GM12864 (cell line): Measurements from ENCODE around the gene CYP3A7.
"Not testable (repeated sequence)": the region's sequence is repeated elsewhere in the genome, so short reads cannot be mapped to it uniquely, and the experiment has no call there.

Experiments used
- DNase-seq: peaks from one replicate; pipeline ENCODE4 v3.0.0-alpha.2; 2011; ENCODE audit warnings: low read depth
- H3K4me3 ChIP-seq: 2 replicates; pipeline ENCODE4 v1.5.1; 2011; ENCODE audit warnings: mild to moderate bottlenecking, low read depth, low read length, control low read depth
- TF ChIP-seq, protein P1 (sequence below): IDR thresholded peaks from 2 replicates; pipeline ENCODE4 v1.5.1; 2011; ENCODE audit warnings: low read depth, mild to moderate bottlenecking, moderate library complexity, low read length, control low read depth, inconsistent platforms; ENCODE audit errors: missing control alignments

Gene CYP3A7

DNA sequence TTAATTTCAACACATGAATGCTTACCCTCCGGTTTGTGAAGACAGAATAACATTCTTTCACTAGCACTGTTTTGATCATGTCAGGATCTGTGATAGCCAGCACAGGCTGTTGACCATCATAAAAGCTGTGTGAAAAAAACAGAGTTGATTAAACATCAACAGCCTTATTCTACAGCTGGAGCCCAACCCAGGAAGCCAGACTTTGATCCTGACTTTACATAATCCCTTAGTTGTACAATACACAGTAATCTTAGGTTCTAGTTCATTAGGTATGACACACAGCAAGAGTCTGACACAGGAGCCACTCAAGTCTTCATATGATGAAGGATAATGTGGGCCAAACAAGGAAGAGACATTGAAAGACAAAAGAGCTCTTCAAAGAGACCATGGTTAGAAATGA lies 37.6 kb upstream of the CYP3A7 start:
- H3K4me3 ChIP-seq = no peak overlapping the region
- DNase-seq = no peak
- TF ChIP-seq, protein P1, sequence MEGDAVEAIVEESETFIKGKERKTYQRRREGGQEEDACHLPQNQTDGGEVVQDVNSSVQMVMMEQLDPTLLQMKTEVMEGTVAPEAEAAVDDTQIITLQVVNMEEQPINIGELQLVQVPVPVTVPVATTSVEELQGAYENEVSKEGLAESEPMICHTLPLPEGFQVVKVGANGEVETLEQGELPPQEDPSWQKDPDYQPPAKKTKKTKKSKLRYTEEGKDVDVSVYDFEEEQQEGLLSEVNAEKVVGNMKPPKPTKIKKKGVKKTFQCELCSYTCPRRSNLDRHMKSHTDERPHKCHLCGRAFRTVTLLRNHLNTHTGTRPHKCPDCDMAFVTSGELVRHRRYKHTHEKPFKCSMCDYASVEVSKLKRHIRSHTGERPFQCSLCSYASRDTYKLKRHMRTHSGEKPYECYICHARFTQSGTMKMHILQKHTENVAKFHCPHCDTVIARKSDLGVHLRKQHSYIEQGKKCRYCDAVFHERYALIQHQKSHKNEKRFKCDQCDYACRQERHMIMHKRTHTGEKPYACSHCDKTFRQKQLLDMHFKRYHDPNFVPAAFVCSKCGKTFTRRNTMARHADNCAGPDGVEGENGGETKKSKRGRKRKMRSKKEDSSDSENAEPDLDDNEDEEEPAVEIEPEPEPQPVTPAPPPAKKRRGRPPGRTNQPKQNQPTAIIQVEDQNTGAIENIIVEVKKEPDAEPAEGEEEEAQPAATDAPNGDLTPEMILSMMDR = no peak

DNA sequence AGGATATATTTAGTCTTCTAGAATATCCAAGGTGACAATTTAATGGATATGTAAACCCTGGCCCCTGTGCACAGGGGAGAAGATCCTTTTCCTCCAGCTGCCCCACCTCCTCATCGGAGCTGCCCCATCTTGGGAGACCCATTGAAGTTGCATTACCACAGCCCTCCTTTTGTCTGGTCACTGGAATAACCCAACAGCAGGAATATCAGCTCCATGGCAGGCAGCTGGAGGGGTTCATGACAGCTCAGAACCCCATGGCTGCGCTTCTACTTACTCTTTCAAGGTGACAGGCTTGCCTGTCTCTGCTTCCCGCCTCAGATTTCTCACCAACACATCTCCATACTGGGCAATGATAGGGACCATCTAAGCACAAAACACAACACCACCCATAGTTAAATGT lies 34.5 kb upstream of the CYP3A7 start:
- H3K4me3 ChIP-seq, DNase-seq: not testable (repeated sequence)

DNA sequence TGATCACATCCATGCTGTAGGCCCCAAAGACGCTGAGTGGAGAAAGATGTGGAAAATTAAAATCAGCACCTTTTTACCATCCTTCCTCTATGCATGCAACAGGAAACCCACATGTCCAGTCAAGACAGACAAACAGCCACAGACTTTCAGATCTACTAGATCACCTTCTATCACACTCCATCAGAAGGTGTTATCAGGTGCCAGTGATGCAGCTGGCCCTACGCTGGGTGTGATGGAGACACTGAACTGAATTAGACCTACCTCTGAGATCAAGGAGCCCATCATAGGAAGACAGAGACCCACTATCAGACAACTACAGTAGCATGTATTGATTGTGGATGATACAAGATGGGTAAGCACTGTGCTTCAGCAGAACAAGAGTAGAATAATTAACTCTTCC lies 33.5 kb upstream of the CYP3A7 start:
- TF ChIP-seq, protein P1 = no peak

DNA sequence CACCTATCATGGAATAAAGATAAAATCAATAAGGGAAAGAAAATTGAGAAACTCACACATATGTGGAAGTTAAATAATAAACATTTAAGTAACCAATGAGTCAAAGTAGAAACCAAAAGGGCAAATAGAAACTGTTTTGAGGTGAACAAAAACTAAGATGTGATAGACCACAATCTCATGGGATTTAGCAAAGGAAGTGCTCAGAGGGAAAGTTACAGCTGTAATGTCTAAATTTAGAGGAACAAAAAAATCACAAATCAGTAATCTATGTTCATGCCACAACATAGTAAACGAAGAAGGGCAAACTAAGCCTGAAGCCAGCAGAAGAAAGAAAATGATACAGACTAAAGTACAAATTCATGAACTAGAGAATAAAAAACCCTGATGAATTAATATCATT lies 32.7 kb upstream of the CYP3A7 start:
- TF ChIP-seq, protein P1 = no peak
- H3K4me3 ChIP-seq = no peak overlapping the region
- DNase-seq = peak; percentile 31

More for the DNA sequence above, 33.5 kb upstream of the CYP3A7 start:
- H3K4me3 ChIP-seq = no peak overlapping the region
- DNase-seq = no peak

DNA sequence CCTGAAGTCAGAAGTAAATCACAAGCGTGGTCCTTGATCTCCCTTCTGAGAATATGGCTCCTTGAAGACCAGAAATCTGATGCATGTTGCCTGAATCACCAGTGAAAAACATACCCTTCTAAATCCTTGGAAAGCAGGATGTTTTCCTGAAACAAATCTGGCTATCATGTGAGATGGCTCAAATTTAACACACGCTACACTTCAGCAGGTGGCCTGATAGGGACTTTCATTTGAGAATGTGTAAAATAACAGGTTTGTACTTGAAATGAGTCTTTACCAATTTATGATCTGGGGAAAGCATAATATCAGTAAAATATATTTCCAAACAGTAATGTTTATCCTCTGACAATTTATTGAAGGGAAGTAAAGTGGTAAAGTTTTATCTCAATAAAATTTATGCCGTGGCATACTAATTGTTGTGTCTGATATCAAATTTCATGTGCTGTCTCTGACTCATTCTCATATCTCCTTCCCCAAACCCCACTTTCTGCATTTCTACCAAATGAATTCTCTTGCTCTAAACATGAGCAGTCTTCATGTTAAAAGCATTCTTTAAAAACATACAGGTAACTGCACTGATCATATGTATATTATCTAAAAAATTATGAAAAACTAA lies 31.6 kb upstream of the CYP3A7 start:
- no peak overlapping the region for H3K4me3 ChIP-seq
- TF ChIP-seq, protein P1 = no peak
- DNase-seq = no peak

DNA sequence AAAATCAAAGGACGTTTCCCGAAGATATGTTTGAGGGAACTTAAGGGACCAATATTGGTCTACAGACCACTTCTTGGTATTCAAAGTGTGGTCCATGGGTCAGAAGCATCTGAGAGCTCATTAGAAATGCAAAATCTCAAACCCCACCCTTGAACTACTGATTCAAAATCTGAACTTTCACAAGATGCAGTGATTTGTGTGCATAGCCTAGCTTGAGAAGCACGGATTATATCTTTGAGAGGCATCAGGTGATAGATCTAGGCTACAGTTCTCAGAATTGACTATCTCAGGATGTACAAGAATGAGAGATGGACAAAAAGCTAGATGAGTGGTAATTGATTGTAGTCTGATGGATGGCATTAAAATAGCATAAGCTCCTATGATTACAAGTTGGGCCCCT lies 29.5 kb upstream of the CYP3A7 start:
- no peak overlapping the region for H3K4me3 ChIP-seq
- TF ChIP-seq, protein P1 = no peak

DNA sequence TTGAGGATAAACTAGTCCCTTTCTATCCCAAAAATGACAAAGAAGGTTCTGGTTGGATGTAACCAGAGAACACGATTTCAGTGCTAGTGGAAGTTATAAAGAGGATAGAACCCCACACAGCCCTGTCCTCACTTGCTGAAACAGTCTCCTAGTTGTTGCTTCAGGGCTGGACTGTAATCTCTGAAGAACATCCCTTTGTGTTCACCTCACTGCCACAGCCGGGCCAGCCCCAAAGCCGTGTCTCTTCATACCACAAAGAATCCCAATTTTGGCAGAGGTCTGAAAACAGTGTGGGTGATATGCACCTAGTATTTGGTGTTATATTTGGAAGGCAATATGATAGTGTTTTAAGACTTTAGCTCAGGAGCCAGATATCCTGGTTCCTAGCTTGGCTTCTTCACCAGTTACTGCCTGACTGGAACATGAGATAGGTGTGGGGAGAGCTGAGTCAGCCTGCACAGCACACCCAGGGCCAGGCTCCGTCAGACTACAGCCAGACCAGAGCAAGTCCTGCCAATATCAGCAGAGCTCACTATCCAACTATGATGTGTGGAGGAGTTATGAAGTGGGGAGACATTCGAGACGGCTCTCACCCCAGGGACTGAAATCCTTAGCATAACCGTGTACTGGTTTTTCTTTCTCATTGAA lies 27.8 kb upstream of the CYP3A7 start:
- H3K4me3 ChIP-seq = no peak overlapping the region
- no peak for DNase-seq
- TF ChIP-seq, protein P1 = no peak

More for the DNA sequence above, 29.5 kb upstream of the CYP3A7 start:
- DNase-seq = no peak
